ENCODE measurements around the gene DISP3. TPM values are rescaled to one million over a fixed set of nuclear protein-coding genes. Genes with fewer than 3 reads are reported as not detected.

DISP3 gene
- polyA plus RNA-seq, 1 of the 3 experiments (the other 2 are of a cell fraction): 0.08 TPM

GRCh38 chr1:11474826-11475225, 4.1 kb upstream of the DISP3 start:
- no peak for TF ChIP-seq FOXM1 (IDR thresholded peaks at IDR 0.05; ENCODE audit: low read depth)
- no peak for TF ChIP-seq TCF12 (IDR thresholded peaks at IDR 0.05)
- TF ChIP-seq TEAD4 (IDR thresholded peaks at IDR 0.05; ENCODE audit: borderline replicate concordance, insufficient read depth): no peak
- TF ChIP-seq USF1 (IDR thresholded peaks at IDR 0.05; ENCODE audit: borderline replicate concordance, low read depth): no peak
- no peak for TF ChIP-seq CTCF (IDR thresholded peaks at IDR 0.05)
- Histone ChIP-seq H3K9me2 (no peaks in the 10 kb centered on the region), H3K4me2 (no peak overlapping the region), H3K9ac (no peak overlapping the region), H4K20me1 (ENCODE audit: insufficient read depth) (no peaks in the 10 kb centered on the region), H3F3A (replicated peaks; ENCODE audit: insufficient read depth) (no peaks in the 10 kb centered on the region), H3K27me3 (ENCODE audit: insufficient read depth) (no peaks in the 10 kb centered on the region), H3K4me3 (ENCODE audit: low read depth in 2 of 2, low read length in 1 of 2) (no peak overlapping the region), H3K79me2 (ENCODE audit: insufficient read depth) (no peaks in the 10 kb centered on the region), H3K27ac (ENCODE audit: low read depth in 2 of 2, low read length in 1 of 2) (no peak overlapping the region; a peak in 2 of 4 replicates), H3K4me1 (ENCODE audit: control insufficient read depth in 1 of 2, insufficient read depth in 2 of 2, low read depth in 1 of 2, low read length in 1 of 2) (peaks cover 0 to 30% of the 10 kb centered on the region in 2 experiments; a peak in 1 of 4 replicates), H2AFZ (ENCODE audit: low read depth) (no peak overlapping the region), H3K36me3 (replicated peaks in 1 of 2; ENCODE audit: control insufficient read depth in 1 of 2, insufficient read depth in 2 of 2, low read length in 1 of 2) (no peaks in the 10 kb centered on the region), H3K9me3 (no peaks in the 10 kb centered on the region)
- WGBS (ENCODE audit: low lambda C conversion rate): 39% methylated on average over 5 of the region's 5 CpGs
- ChIA-PET POLR2A (no interaction called here), CTCF (interaction anchor here (1.6 to 6.6 kb wide), 4 partner anchors 12 to 437 kb away, joined by 4 to 63 read pairs (median 10); no protein-coding TSS in a partner anchor)
- DNase-seq: no peak

- no peak overlapping the region for H2AFZ ChIP-seq (ENCODE audit: low read depth)
- no peaks in the 10 kb centered on the region for H3K9me2 ChIP-seq
- H3K4me3 ChIP-seq (ENCODE audit: low read depth in 2 of 2, low read length in 1 of 2): no peak overlapping the region
- no peaks in the 10 kb centered on the region for H3K27me3 ChIP-seq (ENCODE audit: insufficient read depth)
- H3F3A ChIP-seq (replicated peaks; ENCODE audit: insufficient read depth): no peaks in the 10 kb centered on the region
- H3K9ac ChIP-seq: no peak overlapping the region
- H4K20me1 ChIP-seq (ENCODE audit: insufficient read depth): no peaks in the 10 kb centered on the region
- TF ChIP-seq SIN3A (IDR thresholded peaks at IDR 0.05; ENCODE audit: borderline replicate concordance, low read depth, low read length) (no peak), EZH2phosphoT487 (IDR thresholded peaks at IDR 0.05; ENCODE audit: borderline replicate concordance, low read depth) (no peak), TCF12 (IDR thresholded peaks at IDR 0.05) (no peak), POLR2AphosphoS5 (IDR thresholded peaks at IDR 0.05; ENCODE audit: low read depth, low read length) (no peak)
- POLR2A ChIA-PET: no interaction called here
- CTCF ChIA-PET: interaction anchor here (0.9 to 6.6 kb wide), 8 partner anchors 13 to 175 kb away, joined by 3 to 63 read pairs (median 5); no protein-coding TSS in a partner anchor
- DNase-seq: no peak
- no peaks in the 10 kb centered on the region for H3K36me3 ChIP-seq (replicated peaks in 1 of 2; ENCODE audit: control insufficient read depth in 1 of 2, insufficient read depth in 2 of 2, low read length in 1 of 2)
- WGBS (ENCODE audit: low lambda C conversion rate): 42% methylated on average over 4 of the region's 4 CpGs
- H3K9me3 ChIP-seq: no peaks in the 10 kb centered on the region
- no peaks in the 10 kb centered on the region for H3K79me2 ChIP-seq (ENCODE audit: insufficient read depth)
- H3K4me1 ChIP-seq (ENCODE audit: control insufficient read depth in 1 of 2, insufficient read depth in 2 of 2, low read depth in 1 of 2, low read length in 1 of 2): peaks cover 0 to 35% of the 10 kb centered on the region in 2 experiments; a peak in 1 of 4 replicates
- no peak overlapping the region for H3K27ac ChIP-seq (ENCODE audit: low read depth in 2 of 2, low read length in 1 of 2)
- H3K4me2 ChIP-seq: no peak overlapping the region
Observed at GRCh38 chr1:11475748-11476147, 3.2 kb upstream of the DISP3 start.
